ENCODE measurements around the gene SCTR. TPM values are rescaled to one million over a fixed set of nuclear protein-coding genes. Genes with fewer than 3 reads are reported as not detected.

The SCTR gene
- total RNA-seq, 2 donors from 2014 or later = not detected

DNA sequence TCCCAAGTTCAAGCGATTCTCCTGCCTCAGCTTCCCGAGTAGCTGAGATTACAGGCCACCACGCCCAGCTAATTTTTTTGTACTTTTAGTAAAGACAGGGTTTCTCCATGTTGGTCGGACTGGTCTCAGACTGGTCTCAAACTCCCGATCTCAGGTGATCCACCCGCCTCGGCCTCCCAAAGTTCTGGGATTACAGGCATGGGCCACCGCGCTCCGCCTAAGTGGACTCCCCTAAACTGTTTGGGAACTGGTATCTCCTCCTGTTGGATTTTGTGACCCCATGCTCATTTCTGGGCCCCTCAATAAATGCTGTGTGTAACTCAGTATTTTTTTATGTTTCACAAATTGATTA lies 5.2 kb downstream of the SCTR start:
- Mint-ChIP-seq H3K27me3 (peaks cover 62% of the 10 kb centered on the region), H3K4me1 (no peaks in the 10 kb centered on the region), H3K27ac (no peak overlapping the region), H3K36me3 (ENCODE audit: low read depth) (peaks cover 3% of the 10 kb centered on the region), H3K4me3 (no peak overlapping the region)
- no peak for DNase-seq
- ATAC-seq = no peak
- no peaks in the 10 kb centered on the region for H3K9me3 ChIP-seq (ENCODE audit: control insufficient read depth, low read length, poor library complexity, severe bottlenecking)

DNA sequence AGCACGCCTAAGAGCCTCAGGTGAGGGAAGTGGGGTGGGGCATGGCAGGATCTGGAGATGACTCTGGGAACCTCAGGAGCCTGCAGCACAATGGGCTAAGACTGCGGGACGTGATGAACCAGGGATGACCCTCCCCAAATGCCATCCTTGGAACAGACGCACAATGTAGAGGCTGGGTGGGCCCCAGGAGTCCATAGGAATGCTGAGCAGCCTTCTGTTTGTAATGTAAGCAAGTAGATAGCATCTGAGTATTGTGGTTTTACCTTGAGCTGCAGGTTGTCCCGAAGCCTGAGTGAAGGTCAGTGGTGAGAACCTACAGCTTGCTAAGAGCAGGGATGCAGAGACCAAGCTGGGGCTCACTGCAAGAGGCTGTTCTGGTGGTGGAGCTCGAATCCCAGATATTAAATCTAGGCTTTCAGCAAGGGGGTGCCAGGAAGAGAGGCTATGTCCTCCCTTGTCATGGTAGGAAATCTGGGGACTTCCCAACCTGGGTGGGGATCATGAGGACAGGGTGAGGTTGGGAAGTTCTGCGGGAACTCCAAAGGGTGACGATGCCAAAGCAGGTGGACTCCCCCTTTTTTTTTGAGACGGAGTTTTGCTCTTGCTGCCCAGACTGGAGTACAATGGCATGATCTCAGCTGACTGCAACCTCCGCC lies 5.8 kb downstream of the SCTR start:
- Mint-ChIP-seq H3K36me3 (ENCODE audit: low read depth) (peaks cover 3% of the 10 kb centered on the region), H3K27ac (no peak overlapping the region), H3K4me3 (no peak overlapping the region), H3K27me3 (peaks cover 63% of the 10 kb centered on the region), H3K4me1 (no peaks in the 10 kb centered on the region)
- no peaks in the 10 kb centered on the region for H3K9me3 ChIP-seq (ENCODE audit: control insufficient read depth, low read length, poor library complexity, severe bottlenecking)
- DNase-seq (no peak), ATAC-seq (no peak)

DNA sequence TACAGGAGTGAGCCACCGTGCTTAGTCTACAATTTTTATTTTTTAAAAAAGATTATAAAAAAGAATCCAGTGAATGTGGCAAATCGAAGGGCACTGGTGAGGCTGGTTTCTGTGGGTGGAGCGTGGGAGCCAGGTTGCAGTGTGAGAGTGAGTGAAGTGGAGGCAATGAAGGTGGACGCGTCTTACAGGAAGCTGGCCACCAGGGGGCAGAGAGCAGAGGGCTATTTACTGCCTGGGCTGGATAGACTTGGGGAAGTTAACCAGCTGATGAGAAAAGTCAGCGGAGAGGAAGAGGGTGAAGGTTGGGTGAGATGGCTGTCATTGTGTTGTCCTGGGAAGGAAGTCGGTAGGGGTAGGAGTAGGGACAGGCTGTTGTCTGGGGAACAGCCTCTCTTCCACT lies 6.8 kb downstream of the SCTR start:
- no peaks in the 10 kb centered on the region for H3K9me3 ChIP-seq (ENCODE audit: control insufficient read depth, low read length, poor library complexity, severe bottlenecking)
- H3K4me3 Mint-ChIP-seq = no peak overlapping the region
- no peak overlapping the region for H3K27ac Mint-ChIP-seq
- peaks cover 3% of the 10 kb centered on the region for H3K36me3 Mint-ChIP-seq (ENCODE audit: low read depth)
- no peak for DNase-seq
- H3K27me3 Mint-ChIP-seq = peaks cover 58% of the 10 kb centered on the region
- no peaks in the 10 kb centered on the region for H3K4me1 Mint-ChIP-seq
- ATAC-seq = peak; percentile 44

DNA sequence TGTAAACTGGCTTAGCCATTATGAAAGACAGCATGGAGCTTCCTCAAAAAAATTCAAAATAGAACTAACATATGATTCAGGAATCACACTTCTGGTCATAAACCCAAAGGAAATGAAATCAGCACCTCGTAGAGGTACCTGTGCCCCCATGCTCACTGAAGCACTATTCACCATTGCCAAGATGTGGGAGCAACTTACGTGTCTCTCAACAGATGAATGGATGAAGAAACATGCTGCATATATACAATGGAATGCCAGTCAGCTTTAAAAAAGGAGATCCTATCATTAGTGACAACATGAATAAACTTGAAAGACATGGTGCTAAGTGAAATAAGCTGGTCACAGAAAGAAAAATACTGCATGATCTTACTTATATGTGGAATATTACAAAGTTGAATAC lies 8.2 kb downstream of the SCTR start:
- H3K4me3 Mint-ChIP-seq = no peak overlapping the region

DNA sequence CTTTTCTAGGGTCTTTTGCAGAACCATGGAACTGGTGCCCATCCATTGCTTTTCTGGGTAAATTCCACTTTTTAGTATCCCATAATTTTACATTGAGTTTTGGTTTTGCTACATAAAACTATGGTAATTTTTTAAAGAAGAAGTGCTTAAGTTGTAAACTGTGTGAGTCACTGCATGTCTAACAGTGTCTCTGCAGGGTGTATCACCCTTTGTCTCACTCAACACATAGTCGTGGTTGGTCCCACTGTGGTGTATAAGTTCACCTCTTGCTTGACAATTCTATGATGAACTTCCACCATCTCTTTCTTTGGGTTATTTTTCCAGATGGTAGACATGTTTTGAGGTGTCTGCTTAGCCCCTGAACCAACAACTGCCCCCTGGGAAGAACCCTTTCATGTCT lies 10.5 kb downstream of the SCTR start:
- Mint-ChIP-seq H3K36me3 (ENCODE audit: low read depth) (peaks cover 2% of the 10 kb centered on the region), H3K27me3 (peaks cover 55% of the 10 kb centered on the region), H3K27ac (no peak overlapping the region), H3K4me1 (no peaks in the 10 kb centered on the region), H3K4me3 (no peak overlapping the region)
- no peaks in the 10 kb centered on the region for H3K9me3 ChIP-seq (ENCODE audit: control insufficient read depth, low read length, poor library complexity, severe bottlenecking)
- ATAC-seq = no peak
- DNase-seq = no peak

More for the DNA sequence above, 8.2 kb downstream of the SCTR start:
- DNase-seq (no peak), ATAC-seq (no peak)
- H3K9me3 ChIP-seq (ENCODE audit: control insufficient read depth, low read length, poor library complexity, severe bottlenecking) = no peaks in the 10 kb centered on the region
- H3K27me3 Mint-ChIP-seq = peaks cover 48% of the 10 kb centered on the region
- H3K27ac Mint-ChIP-seq = no peak overlapping the region
- peaks cover 2% of the 10 kb centered on the region for H3K36me3 Mint-ChIP-seq (ENCODE audit: low read depth)
- H3K4me1 Mint-ChIP-seq = no peaks in the 10 kb centered on the region

DNA sequence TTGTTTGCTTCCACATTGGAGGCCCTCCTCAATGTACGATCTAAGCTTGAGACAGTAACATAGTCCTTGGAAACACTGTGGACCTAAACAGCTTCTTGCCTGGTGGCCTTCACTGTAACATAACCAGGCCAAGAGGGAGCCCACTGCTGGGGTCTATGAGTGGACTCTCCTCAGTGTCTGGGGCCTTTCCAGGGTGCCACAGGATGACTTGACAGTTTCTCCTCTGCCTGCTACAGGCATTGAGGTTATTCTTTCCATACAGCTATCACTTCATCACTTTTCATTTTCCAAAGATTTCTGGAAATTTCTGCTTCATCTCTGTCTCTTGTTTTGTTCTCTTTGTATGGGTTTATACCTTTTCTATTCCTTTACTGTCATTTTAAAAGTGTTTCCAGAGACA lies 11.3 kb downstream of the SCTR start:
- H3K27ac Mint-ChIP-seq = no peak overlapping the region
- no peak for DNase-seq

DNA sequence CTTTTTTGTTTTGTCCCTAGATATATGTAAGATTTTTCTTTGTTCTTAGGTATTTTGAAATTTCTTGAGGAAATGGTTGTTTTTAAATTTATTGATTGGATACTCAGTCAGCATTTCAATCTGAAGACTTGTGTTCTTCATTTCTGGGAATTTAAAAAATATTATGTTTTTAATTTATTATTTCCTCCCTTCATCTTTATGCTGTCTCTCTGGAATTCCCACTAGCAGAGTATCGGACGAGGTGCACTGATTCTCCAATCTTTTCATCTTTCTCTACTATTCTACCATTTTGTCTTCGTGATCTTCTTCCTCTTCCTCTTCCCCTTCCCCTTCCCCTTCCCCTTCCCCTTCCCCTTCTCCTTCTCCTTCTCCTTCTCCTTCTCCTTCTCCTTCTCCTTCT lies 12.3 kb downstream of the SCTR start:
- Mint-ChIP-seq H3K4me1 (no peaks in the 10 kb centered on the region), H3K4me3 (no peak overlapping the region), H3K27ac (no peak overlapping the region), H3K36me3 (ENCODE audit: low read depth) (no peaks in the 10 kb centered on the region), H3K27me3 (peaks cover 51% of the 10 kb centered on the region)
- H3K9me3 ChIP-seq (ENCODE audit: control insufficient read depth, low read length, poor library complexity, severe bottlenecking) = no peaks in the 10 kb centered on the region
- ATAC-seq (no peak), DNase-seq (no peak)

More for the DNA sequence above, 11.3 kb downstream of the SCTR start:
- Mint-ChIP-seq H3K36me3 (ENCODE audit: low read depth) (peaks cover 2% of the 10 kb centered on the region), H3K27me3 (peaks cover 55% of the 10 kb centered on the region), H3K4me1 (no peaks in the 10 kb centered on the region), H3K4me3 (no peak overlapping the region)
- ATAC-seq = no peak
- no peaks in the 10 kb centered on the region for H3K9me3 ChIP-seq (ENCODE audit: control insufficient read depth, low read length, poor library complexity, severe bottlenecking)

DNA sequence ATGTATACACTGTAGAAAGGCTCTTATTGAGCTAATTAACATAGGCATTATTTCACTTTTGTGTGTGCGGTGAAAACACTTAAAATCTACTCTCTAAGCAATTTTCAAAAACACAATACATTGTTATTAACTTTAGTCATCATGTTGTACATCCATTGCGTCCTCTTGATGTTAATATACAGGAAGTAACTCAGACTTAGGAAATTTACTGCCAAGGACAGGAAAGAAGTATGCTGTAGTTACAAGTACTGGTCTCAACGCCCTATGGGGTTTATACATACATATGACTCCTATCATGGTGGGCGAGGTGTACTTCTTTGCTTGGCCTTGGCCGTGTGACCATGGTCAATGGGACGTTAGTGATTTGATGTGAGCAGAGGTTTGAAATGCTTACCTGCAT lies 15.5 kb downstream of the SCTR start:
- Mint-ChIP-seq H3K27me3 (peaks cover 22% of the 10 kb centered on the region), H3K4me1 (no peaks in the 10 kb centered on the region), H3K36me3 (ENCODE audit: low read depth) (no peaks in the 10 kb centered on the region), H3K27ac (no peak overlapping the region), H3K4me3 (no peak overlapping the region)
- no peaks in the 10 kb centered on the region for H3K9me3 ChIP-seq (ENCODE audit: control insufficient read depth, low read length, poor library complexity, severe bottlenecking)
- ATAC-seq (no peak), DNase-seq (no peak)

DNA sequence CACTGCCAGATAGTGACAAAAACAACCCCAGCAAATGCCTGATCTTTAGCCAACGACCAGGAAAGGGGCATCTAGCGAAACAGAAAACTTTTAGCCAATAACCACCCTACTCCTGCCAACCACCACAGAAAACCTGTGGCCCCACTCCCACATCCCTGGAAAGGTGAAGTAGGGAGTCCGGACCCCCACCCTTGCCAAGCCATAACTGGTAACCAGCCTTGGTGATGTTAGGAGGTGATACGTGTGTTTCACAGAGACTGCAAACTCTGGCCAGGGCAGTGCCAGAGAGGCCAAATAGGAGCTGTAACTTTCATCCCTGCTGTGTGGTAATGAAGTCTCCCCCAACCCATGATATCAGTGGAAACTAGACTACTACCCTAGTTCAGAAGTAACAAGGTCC lies 27.6 kb downstream of the SCTR start:
- Mint-ChIP-seq H3K4me1 (no peaks in the 10 kb centered on the region), H3K4me3 (no peak overlapping the region)

DNA sequence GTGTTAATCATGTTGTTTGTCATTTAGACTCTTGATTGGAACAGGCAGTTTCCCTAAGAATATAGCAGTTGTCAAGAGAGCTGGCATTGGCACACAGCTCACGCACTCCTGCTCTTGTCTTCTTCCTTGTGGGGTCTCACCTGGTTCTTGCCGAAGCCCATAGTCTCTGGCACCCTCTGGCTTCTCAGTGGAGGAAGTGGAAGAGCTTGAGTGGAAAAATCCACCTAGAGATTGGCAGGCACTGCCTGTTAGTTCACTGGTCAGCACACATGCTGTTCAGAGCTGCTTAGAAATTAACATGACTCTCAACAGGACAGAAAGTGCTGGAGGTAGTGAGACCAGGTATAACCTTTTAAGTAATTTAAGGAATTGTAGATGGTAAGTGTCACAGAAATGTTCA lies 28.3 kb downstream of the SCTR start:
- Mint-ChIP-seq H3K36me3 (ENCODE audit: low read depth) (peaks cover 1% of the 10 kb centered on the region), H3K27ac (no peak overlapping the region), H3K4me3 (no peak overlapping the region), H3K4me1 (peaks cover under 1% of the 10 kb centered on the region), H3K27me3 (peaks cover 26% of the 10 kb centered on the region)
- no peak for DNase-seq
- no peaks in the 10 kb centered on the region for H3K9me3 ChIP-seq (ENCODE audit: control insufficient read depth, low read length, poor library complexity, severe bottlenecking)
- ATAC-seq = no peak

More for the DNA sequence above, 27.6 kb downstream of the SCTR start:
- DNase-seq (no peak), ATAC-seq (no peak)
- H3K27me3 Mint-ChIP-seq = peaks cover 23% of the 10 kb centered on the region
- no peaks in the 10 kb centered on the region for H3K9me3 ChIP-seq (ENCODE audit: control insufficient read depth, low read length, poor library complexity, severe bottlenecking)
- H3K27ac Mint-ChIP-seq = no peak overlapping the region
- H3K36me3 Mint-ChIP-seq (ENCODE audit: low read depth) = no peaks in the 10 kb centered on the region

DNA sequence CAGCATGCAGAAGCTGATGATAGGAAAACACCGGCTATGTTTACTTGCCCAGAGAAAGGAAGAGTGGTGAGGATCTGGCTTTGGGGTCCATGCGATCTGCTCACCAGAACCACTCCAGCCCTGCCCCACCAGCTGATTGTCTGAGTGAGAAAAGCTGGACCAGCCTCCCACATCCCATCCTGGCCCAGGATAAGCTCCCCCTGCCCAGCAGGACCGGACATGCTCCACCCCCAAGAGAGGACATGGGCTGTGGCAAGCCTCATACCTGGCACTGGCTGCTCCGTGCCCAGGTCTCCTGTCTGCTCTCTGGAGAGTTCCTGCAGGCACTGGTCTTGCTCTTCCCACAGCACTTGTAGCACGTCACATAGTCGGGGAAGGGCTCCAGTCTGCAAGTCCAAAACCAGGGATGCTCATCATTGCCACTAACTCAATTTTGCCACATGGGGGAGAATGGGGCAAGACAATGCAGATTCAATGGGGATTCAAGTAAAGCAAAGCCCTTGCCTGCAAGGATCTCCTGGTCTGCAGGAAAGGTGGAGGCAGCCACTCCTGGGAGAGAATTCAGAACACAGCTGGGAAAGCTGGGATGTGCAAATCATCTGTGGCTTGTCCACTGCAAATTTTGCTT lies 30.0 kb downstream of the SCTR start:
- H3K9me3 ChIP-seq (ENCODE audit: control insufficient read depth, low read length, poor library complexity, severe bottlenecking) = no peaks in the 10 kb centered on the region
- H3K4me3 Mint-ChIP-seq = no peak overlapping the region
- H3K27ac Mint-ChIP-seq = no peak overlapping the region
- peaks cover 6% of the 10 kb centered on the region for H3K36me3 Mint-ChIP-seq (ENCODE audit: low read depth)
- H3K4me1 Mint-ChIP-seq = peaks cover 8% of the 10 kb centered on the region
- ATAC-seq = no peak
- no peak for DNase-seq
- H3K27me3 Mint-ChIP-seq = peaks cover 39% of the 10 kb centered on the region

DNA sequence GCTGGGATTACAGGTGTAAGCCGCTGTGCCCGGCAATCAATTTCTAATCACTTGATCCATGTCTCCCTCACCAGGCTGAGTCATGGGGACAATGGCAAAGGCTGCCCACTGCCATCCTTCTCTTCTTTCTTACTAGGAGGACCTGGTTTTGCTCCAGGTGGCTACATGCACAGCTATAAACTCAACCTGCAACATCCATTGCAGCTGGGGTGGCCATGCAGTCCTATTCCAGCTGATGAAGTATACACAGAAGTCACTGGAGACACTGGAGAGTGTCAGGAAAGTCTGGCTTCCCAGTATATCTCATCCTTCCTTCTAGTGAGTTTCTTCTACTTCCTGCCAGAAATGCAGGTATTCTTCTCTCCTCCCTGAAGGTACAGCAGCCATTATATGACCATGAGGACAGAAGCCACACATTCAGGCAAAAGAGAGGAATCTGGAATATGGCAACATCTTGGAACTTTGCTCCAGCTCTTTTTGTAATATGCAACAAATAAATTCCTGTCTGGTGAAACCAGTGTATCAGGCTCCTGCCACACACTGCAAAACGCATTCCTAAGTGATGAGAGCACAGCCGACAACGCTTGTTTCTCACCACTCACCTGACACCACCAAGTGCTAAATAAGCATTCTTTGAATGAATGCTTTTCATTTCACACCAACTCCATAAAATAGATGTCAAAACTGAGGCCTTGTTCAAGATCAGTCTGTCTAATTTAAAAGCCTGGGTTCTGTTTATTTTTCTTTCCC lies 32.3 kb downstream of the SCTR start:
- Mint-ChIP-seq H3K27ac (no peak overlapping the region), H3K36me3 (ENCODE audit: low read depth) (peaks cover 7% of the 10 kb centered on the region), H3K4me3 (no peak overlapping the region), H3K4me1 (peaks cover 8% of the 10 kb centered on the region), H3K27me3 (peaks cover 55% of the 10 kb centered on the region)
- no peaks in the 10 kb centered on the region for H3K9me3 ChIP-seq (ENCODE audit: control insufficient read depth, low read length, poor library complexity, severe bottlenecking)
- ATAC-seq = no peak
- DNase-seq = no peak

DNA sequence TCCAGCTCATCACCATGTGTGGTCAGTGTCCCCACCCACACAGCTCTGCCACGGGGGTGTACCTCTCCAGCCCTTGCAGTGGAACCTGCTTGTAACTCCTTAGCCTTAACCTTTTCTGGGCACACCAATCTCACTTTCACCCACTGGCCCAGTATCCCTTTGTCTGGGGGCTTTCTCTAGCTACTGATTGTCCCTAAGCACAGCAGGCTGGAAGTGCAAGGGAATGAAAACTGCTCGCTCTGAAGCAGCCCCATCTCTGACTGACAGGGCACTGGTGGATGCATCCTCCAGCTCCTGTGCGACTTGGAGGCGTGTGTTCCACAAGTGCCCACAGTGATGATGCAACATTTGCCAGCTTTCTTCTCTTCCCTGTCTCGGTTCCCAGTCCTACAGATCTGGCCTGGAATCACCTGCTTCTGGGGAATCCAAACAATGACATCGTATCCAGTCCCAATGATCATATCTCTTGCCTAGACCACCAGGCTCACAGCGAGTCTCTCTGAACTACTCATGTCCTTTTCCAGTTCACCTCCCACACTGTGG lies 33.6 kb downstream of the SCTR start:
- Mint-ChIP-seq H3K4me1 (peaks cover 8% of the 10 kb centered on the region), H3K36me3 (ENCODE audit: low read depth) (peaks cover 7% of the 10 kb centered on the region), H3K27me3 (peaks cover 64% of the 10 kb centered on the region), H3K27ac (no peak overlapping the region), H3K4me3 (no peak overlapping the region)
- DNase-seq (no peak), ATAC-seq (no peak)
- no peaks in the 10 kb centered on the region for H3K9me3 ChIP-seq (ENCODE audit: control insufficient read depth, low read length, poor library complexity, severe bottlenecking)
